NK-92 (cell line): ENCODE data around the gene CCNF.

ENCODE experiments used
- DNase-seq: peaks from one replicate; lab custom pipeline; 2025; ENCODE audit not compliant: unreplicated experiment; lab: John Stamatoyannopoulos, UW

CCNF gene

GRCh38 chr16:2456551-2457153, 27.4 kb downstream of the CCNF start:
- no peak for DNase-seq

GRCh38 chr16:2457267-2457666, 28.0 kb downstream of the CCNF start:
- DNase-seq: no peak

- DNase-seq: no peak
Observed at GRCh38 chr16:2457946-2458345, 28.7 kb downstream of the CCNF start.

GRCh38 chr16:2458887-2459646, 29.8 kb downstream of the CCNF start:
- DNase-seq: no peak

- DNase-seq: peak; percentile 84
Observed at GRCh38 chr16:2459647-2460390, 30.6 kb downstream of the CCNF start, which contains the start of gene TEDC2. TSS of gene TEDC2 (plus strand) at chr16:2460109. CDS start at chr16:2460145, 36 bp downstream.

- DNase-seq: no peak
Observed at GRCh38 chr16:2460391-2460713, 31.1 kb downstream of the CCNF start.

GRCh38 chr16:2460916-2461315, 31.7 kb downstream of the CCNF start:
- no peak for DNase-seq

- DNase-seq: no peak
Observed at GRCh38 chr16:2462031-2462866, 33.0 kb downstream of the CCNF start.

GRCh38 chr16:2464333-2464732, 35.1 kb downstream of the CCNF start:
- no peak for DNase-seq

GRCh38 chr16:2465653-2466415, 36.6 kb downstream of the CCNF start:
- no peak for DNase-seq

GRCh38 chr16:2466667-2467527, 37.6 kb downstream of the CCNF start:
- DNase-seq: no peak

- no peak for DNase-seq
Observed at GRCh38 chr16:2467528-2468232, 38.4 kb downstream of the CCNF start.

GRCh38 chr16:2468233-2468724, 39.0 kb downstream of the CCNF start:
- no peak for DNase-seq

GRCh38 chr16:2468725-2469398, 39.6 kb downstream of the CCNF start:
- no peak for DNase-seq

GRCh38 chr16:2469399-2470233, 40.4 kb downstream of the CCNF start:
- DNase-seq: no peak

- DNase-seq: no peak
Observed at GRCh38 chr16:2470234-2470601, 41.0 kb downstream of the CCNF start.

- no peak for DNase-seq
Observed at GRCh38 chr16:2470603-2471015, 41.4 kb downstream of the CCNF start.
